B cell (primary cell): Measurements from ENCODE around the gene ATF6B.

Experiments
- CTCF ChIP-seq: fragments of 200-600 bp; IDR thresholded peaks from one replicate; pipeline ENCODE4 v1.8.0; 2022; ENCODE audit warnings: antibody characterized with exemption, mild to moderate bottlenecking
- EZH2 ChIP-seq: IDR thresholded peaks from 2 replicates; pipeline ENCODE4 v1.6.1; 2012; ENCODE audit warnings: borderline replicate concordance, low read depth, mild to moderate bottlenecking, moderate library complexity, low read length; ENCODE audit not compliant: insufficient read depth, poor library complexity, severe bottlenecking

- TF ChIP-seq CTCF: no peak
- TF ChIP-seq EZH2: no peak
Observed at GRCh38 chr6:32109765-32110160, 18.3 kb downstream of the ATF6B start.
